ENCODE data around the gene KIF26B.
"Not testable (repeated sequence)": the region's sequence is repeated elsewhere in the genome, so short reads cannot be mapped to it uniquely, and the experiment has no call there.

Gene KIF26B

GRCh38 chr1:245386297-245386971 is 231.6 kb downstream of the KIF26B start:
- no peak overlapping the region for H3K9ac ChIP-seq (ENCODE audit: low read depth, low read length)
- peaks cover 8% of the 10 kb centered on the region; the same call in 1 of the 2 replicates for H3K4me1 ChIP-seq (ENCODE audit: insufficient read depth, low read length)
- H3K9me3 ChIP-seq (ENCODE audit: control insufficient read depth, insufficient read depth, low read length): no peaks in the 10 kb centered on the region
- no peaks in the 10 kb centered on the region for H3K36me3 ChIP-seq (ENCODE audit: insufficient read depth, low read length)

- H3K9me3 ChIP-seq (ENCODE audit: control insufficient read depth, insufficient read depth, low read length): 0 out of 2 replicates have a peak, but pooled peaks cover 3% of the 10 kb centered on the region
- H3K36me3 ChIP-seq (ENCODE audit: insufficient read depth, low read length): no peaks in the 10 kb centered on the region
- 0 out of 2 replicates have a peak, but pooled peaks cover 1% of the 10 kb centered on the region for H3K4me1 ChIP-seq (ENCODE audit: insufficient read depth, low read length)
- no peak overlapping the region for H3K9ac ChIP-seq (ENCODE audit: low read depth, low read length)
Measured at GRCh38 chr1:245388687-245389086, 233.9 kb downstream of the KIF26B start.

GRCh38 chr1:245389873-245390272 is 235.1 kb downstream of the KIF26B start:
- H3K4me1 ChIP-seq (ENCODE audit: insufficient read depth, low read length): no peaks in the 10 kb centered on the region
- H3K9ac ChIP-seq (ENCODE audit: low read depth, low read length): no peak overlapping the region
- no peaks in the 10 kb centered on the region for H3K36me3 ChIP-seq (ENCODE audit: insufficient read depth, low read length)
- H3K9me3 ChIP-seq (ENCODE audit: control insufficient read depth, insufficient read depth, low read length): 0 out of 2 replicates have a peak, but pooled peaks cover 3% of the 10 kb centered on the region

GRCh38 chr1:245390975-245391374 is 236.2 kb downstream of the KIF26B start:
- Histone ChIP-seq H3K9me3 (ENCODE audit: control insufficient read depth, insufficient read depth, low read length) (0 out of 2 replicates have a peak, but pooled peaks cover 3% of the 10 kb centered on the region), H3K4me1 (ENCODE audit: insufficient read depth, low read length) (no peaks in the 10 kb centered on the region), H3K36me3 (ENCODE audit: insufficient read depth, low read length) (no peaks in the 10 kb centered on the region), H3K9ac (ENCODE audit: low read depth, low read length) (no peak overlapping the region)

- Histone ChIP-seq H3K36me3 (ENCODE audit: insufficient read depth, low read length) (no peaks in the 10 kb centered on the region), H3K9me3 (ENCODE audit: control insufficient read depth, insufficient read depth, low read length) (peaks cover 3% of the 10 kb centered on the region; the same call in 1 of the 2 replicates), H3K4me1 (ENCODE audit: insufficient read depth, low read length) (no peaks in the 10 kb centered on the region), H3K9ac (ENCODE audit: low read depth, low read length) (no peak overlapping the region)
Measured at GRCh38 chr1:245393694-245394093, 238.9 kb downstream of the KIF26B start.

GRCh38 chr1:245395680-245396079 is 240.9 kb downstream of the KIF26B start:
- Histone ChIP-seq H3K36me3 (ENCODE audit: insufficient read depth, low read length) (no peaks in the 10 kb centered on the region), H3K9ac (ENCODE audit: low read depth, low read length) (no peak overlapping the region), H3K9me3 (ENCODE audit: control insufficient read depth, insufficient read depth, low read length) (peaks cover 3% of the 10 kb centered on the region; the same call in 1 of the 2 replicates), H3K4me1 (ENCODE audit: insufficient read depth, low read length) (no peaks in the 10 kb centered on the region)

GRCh38 chr1:245396615-245397014 is 241.8 kb downstream of the KIF26B start:
- Histone ChIP-seq H3K9me3 (ENCODE audit: control insufficient read depth, insufficient read depth, low read length) (peaks cover 3% of the 10 kb centered on the region; the same call in 1 of the 2 replicates), H3K9ac (ENCODE audit: low read depth, low read length) (no peak overlapping the region), H3K4me1 (ENCODE audit: insufficient read depth, low read length) (no peaks in the 10 kb centered on the region), H3K36me3 (ENCODE audit: insufficient read depth, low read length) (no peaks in the 10 kb centered on the region)

- H3K36me3 ChIP-seq (ENCODE audit: insufficient read depth, low read length): no peaks in the 10 kb centered on the region
- peaks cover 3% of the 10 kb centered on the region; the same call in 1 of the 2 replicates for H3K9me3 ChIP-seq (ENCODE audit: control insufficient read depth, insufficient read depth, low read length)
- no peak overlapping the region for H3K9ac ChIP-seq (ENCODE audit: low read depth, low read length)
- H3K4me1 ChIP-seq (ENCODE audit: insufficient read depth, low read length): no peaks in the 10 kb centered on the region
Measured at GRCh38 chr1:245397771-245398170, 243.0 kb downstream of the KIF26B start.

GRCh38 chr1:245398180-245398579 is 243.4 kb downstream of the KIF26B start:
- Histone ChIP-seq H3K36me3 (ENCODE audit: insufficient read depth, low read length) (no peaks in the 10 kb centered on the region), H3K9ac (ENCODE audit: low read depth, low read length) (no peak overlapping the region), H3K4me1 (ENCODE audit: insufficient read depth, low read length) (no peaks in the 10 kb centered on the region), H3K9me3 (ENCODE audit: control insufficient read depth, insufficient read depth, low read length) (peaks cover 3% of the 10 kb centered on the region; the same call in 1 of the 2 replicates)

- peaks cover 15% of the 10 kb centered on the region; the same call in 1 of the 2 replicates for H3K4me1 ChIP-seq (ENCODE audit: insufficient read depth, low read length)
- H3K36me3 ChIP-seq (ENCODE audit: insufficient read depth, low read length): no peaks in the 10 kb centered on the region
- no peak overlapping the region for H3K9ac ChIP-seq (ENCODE audit: low read depth, low read length)
- H3K9me3 ChIP-seq (ENCODE audit: control insufficient read depth, insufficient read depth, low read length): no peaks in the 10 kb centered on the region
Measured at GRCh38 chr1:245401881-245402587, 247.2 kb downstream of the KIF26B start.

GRCh38 chr1:245402998-245403397 is 248.2 kb downstream of the KIF26B start:
- not testable (repeated sequence) for H3K36me3 ChIP-seq (ENCODE audit: insufficient read depth, low read length); H3K9ac ChIP-seq (ENCODE audit: low read depth, low read length); H3K9me3 ChIP-seq (ENCODE audit: control insufficient read depth, insufficient read depth, low read length)
- peaks cover 15% of the 10 kb centered on the region; the same call in 1 of the 2 replicates for H3K4me1 ChIP-seq (ENCODE audit: insufficient read depth, low read length)

- H3K9me3 ChIP-seq (ENCODE audit: control insufficient read depth, insufficient read depth, low read length): no peaks in the 10 kb centered on the region
- H3K9ac ChIP-seq (ENCODE audit: low read depth, low read length): no peak overlapping the region
- H3K4me1 ChIP-seq (ENCODE audit: insufficient read depth, low read length): peaks cover 15% of the 10 kb centered on the region; the same call in 1 of the 2 replicates
- H3K36me3 ChIP-seq (ENCODE audit: insufficient read depth, low read length): no peaks in the 10 kb centered on the region
Measured at GRCh38 chr1:245404527-245404926, 249.7 kb downstream of the KIF26B start.

GRCh38 chr1:245404952-245405351 is 250.2 kb downstream of the KIF26B start:
- Histone ChIP-seq H3K9me3 (ENCODE audit: control insufficient read depth, insufficient read depth, low read length) (no peaks in the 10 kb centered on the region), H3K4me1 (ENCODE audit: insufficient read depth, low read length) (peaks cover 15% of the 10 kb centered on the region; the same call in 1 of the 2 replicates), H3K9ac (ENCODE audit: low read depth, low read length) (no peak overlapping the region), H3K36me3 (ENCODE audit: insufficient read depth, low read length) (no peaks in the 10 kb centered on the region)

- Histone ChIP-seq H3K4me1 (ENCODE audit: insufficient read depth, low read length) (peaks cover 15% of the 10 kb centered on the region; the same call in 1 of the 2 replicates), H3K9me3 (ENCODE audit: control insufficient read depth, insufficient read depth, low read length) (no peaks in the 10 kb centered on the region)
Measured at GRCh38 chr1:245406426-245406825, 251.6 kb downstream of the KIF26B start.

GRCh38 chr1:245407983-245408382 is 253.2 kb downstream of the KIF26B start:
- peaks cover 15% of the 10 kb centered on the region; the same call in 1 of the 2 replicates for H3K4me1 ChIP-seq (ENCODE audit: insufficient read depth, low read length)
- H3K9ac ChIP-seq (ENCODE audit: low read depth, low read length): no peak overlapping the region
- no peaks in the 10 kb centered on the region for H3K36me3 ChIP-seq (ENCODE audit: insufficient read depth, low read length)
- no peaks in the 10 kb centered on the region for H3K9me3 ChIP-seq (ENCODE audit: control insufficient read depth, insufficient read depth, low read length)

More at GRCh38 chr1:245406426-245406825, 251.6 kb downstream of the KIF26B start:
- Histone ChIP-seq H3K9ac (ENCODE audit: low read depth, low read length) (no peak overlapping the region), H3K36me3 (ENCODE audit: insufficient read depth, low read length) (no peaks in the 10 kb centered on the region)

Measured in ES-I3 (cell line).